Left ventricle myocardium inferior (tissue), 1 donor: ENCODE results near the gene TMIE. TPM values are rescaled to one million over a fixed set of nuclear protein-coding genes. Genes with fewer than 3 reads are reported as not detected.

Source experiments
- DNase-seq: peaks from one replicate; pipeline ENCODE4 v3.0.0-alpha.2; 2020
- H3K27ac ChIP-seq: fragments of 200-600 bp; replicated peaks from 2 replicates; pipeline ENCODE4 v1.8.0; 2021
- H3K27me3 ChIP-seq: fragments of 200-600 bp; 2 replicates; pipeline ENCODE4 v1.8.0; 2021; ENCODE audit warnings: low read depth
- H3K36me3 ChIP-seq: fragments of 200-600 bp; 2 replicates; pipeline ENCODE4 v1.8.0; 2021
- H3K4me1 ChIP-seq: fragments of 200-600 bp; 2 replicates; pipeline ENCODE4 v1.8.0; 2021
- H3K4me3 ChIP-seq: fragments of 200-600 bp; 2 replicates; pipeline ENCODE4 v1.8.0; 2021; ENCODE audit warnings: mild to moderate bottlenecking, moderate library complexity
- H3K9me3 ChIP-seq: fragments of 200-600 bp; replicated peaks from 2 replicates; pipeline ENCODE4 v1.8.0; 2021
- CTCF ChIP-seq: fragments of 200-600 bp; IDR thresholded peaks from 2 replicates; pipeline ENCODE4 v1.8.0; 2021; ENCODE audit warnings: antibody characterized with exemption, mild to moderate bottlenecking, borderline replicate concordance
- intact Hi-C: fragments of 100-400 bp; cut with micrococcal nuclease; formaldehyde crosslinking; loops from one replicate; pipeline ENCODE4 v1.11.0; 2022
- total RNA-seq: library from RNA; stranded (reverse); fragmentation: NEBNext Ultra II Directional; extraction: Animal tissue kit (Norgen Biotek cat#: 25700); gene quantifications from one replicate; pipeline ENCODE4 v1.2.1, GENCODE V29; 2021
- donor health status: DM: no; HTN: yes; CAD: no; lungs with severe emphysema.

The TMIE gene
- total RNA-seq, 1 donor from 2014 or later, result 1.5 TPM

- TF ChIP-seq CTCF, result no peak
Observed at GRCh38 chr3:46730819-46731218, 29.6 kb downstream of the TMIE start.

GRCh38 chr3:46731795-46732194, 30.6 kb downstream of the TMIE start:
- intact Hi-C loops, result no loop called here
- TF ChIP-seq CTCF, result no peak
- H3K4me1 ChIP-seq, result no peaks in the 10 kb centered on the region
- H3K27me3 ChIP-seq, result peaks cover 33% of the 10 kb centered on the region
- no peak overlapping the region for H3K4me3 ChIP-seq
- H3K36me3 ChIP-seq, result no peaks in the 10 kb centered on the region
- no peak overlapping the region for H3K27ac ChIP-seq
- DNase-seq, result no peak
- H3K9me3 ChIP-seq, result no peaks in the 10 kb centered on the region

More at GRCh38 chr3:46730819-46731218, 29.6 kb downstream of the TMIE start:
- no peaks in the 10 kb centered on the region for H3K9me3 ChIP-seq
- no peak overlapping the region for H3K4me3 ChIP-seq
- no peaks in the 10 kb centered on the region for H3K36me3 ChIP-seq
- H3K4me1 ChIP-seq, result no peaks in the 10 kb centered on the region
- no peak overlapping the region for H3K27ac ChIP-seq
- DNase-seq, result no peak
- H3K27me3 ChIP-seq, result peaks cover 33% of the 10 kb centered on the region
- intact Hi-C loops, result no loop called here

GRCh38 chr3:46733026-46733800, 32.0 kb downstream of the TMIE start:
- Histone ChIP-seq H3K27me3 (peaks cover 29% of the 10 kb centered on the region), H3K36me3 (no peaks in the 10 kb centered on the region), H3K27ac (no peak overlapping the region), H3K4me1 (peaks cover 6% of the 10 kb centered on the region), H3K4me3 (no peak overlapping the region), H3K9me3 (no peaks in the 10 kb centered on the region)
- no peak for DNase-seq
- intact Hi-C loops, result no loop called here
- TF ChIP-seq CTCF, result no peak

GRCh38 chr3:46734773-46735172, 33.6 kb downstream of the TMIE start:
- Histone ChIP-seq H3K4me1 (peaks cover 6% of the 10 kb centered on the region), H3K9me3 (peaks cover 4% of the 10 kb centered on the region), H3K27me3 (peaks cover 22% of the 10 kb centered on the region), H3K27ac (no peak overlapping the region), H3K36me3 (no peaks in the 10 kb centered on the region), H3K4me3 (no peak overlapping the region)
- no peak for TF ChIP-seq CTCF
- intact Hi-C loops, result no loop called here
- no peak for DNase-seq

- Histone ChIP-seq H3K27ac (no peak overlapping the region), H3K27me3 (peaks cover 22% of the 10 kb centered on the region), H3K4me3 (no peak overlapping the region), H3K36me3 (no peaks in the 10 kb centered on the region), H3K4me1 (peaks cover 6% of the 10 kb centered on the region), H3K9me3 (peaks cover 4% of the 10 kb centered on the region)
- no peak for DNase-seq
- intact Hi-C loops, result no loop called here
- TF ChIP-seq CTCF, result no peak
Observed at GRCh38 chr3:46736006-46736872, 35.0 kb downstream of the TMIE start.
